Heart right ventricle (tissue), 16 donors: ENCODE results near the gene R3HDM2. TPM values are rescaled to one million over a fixed set of nuclear protein-coding genes. Genes with fewer than 3 reads are reported as not detected.

Experiments
- ATAC-seq, 8 donors: fragments of 200-7000 bp; cut with Tn5 transposase; one replicate each; pipeline ENCODE4 v1.9.1; 2020; ENCODE audit warnings: mild to moderate bottlenecking in 8 of 8, moderate library complexity in 8 of 8, moderate number of reproducible peaks in 1 of 8
- DNase-seq, 2 donors: peaks; one replicate each; pipeline ENCODE4 v3.0.0-alpha.2; 2020
- H3K27ac ChIP-seq, 10 donors: fragments of 200-600 bp; sonication (generic) in 2 of 10; one replicate each; pipeline versions ENCODE4 v1.5.0 to v1.8.0; 2020 to 2022; ENCODE audit warnings: mild to moderate bottlenecking in 3 of 10
- H3K27me3 ChIP-seq, 7 donors: fragments of 200-600 bp; one replicate each; pipeline ENCODE4 v1.8.0; 2021 to 2022; ENCODE audit warnings: mild to moderate bottlenecking in 2 of 7
- H3K36me3 ChIP-seq, 9 donors: fragments of 200-600 bp; sonication (generic) in 1 of 9; one replicate each; pipeline versions ENCODE4 v1.5.0 to v1.8.0; 2020 to 2022; ENCODE audit warnings: mild to moderate bottlenecking in 2 of 9
- H3K4me1 ChIP-seq, 9 donors: fragments of 200-600 bp; sonication (generic) in 1 of 9; one replicate each; pipeline versions ENCODE4 v1.5.0 to v1.8.0; 2020 to 2022; ENCODE audit warnings: mild to moderate bottlenecking in 4 of 9
- H3K4me3 ChIP-seq, 10 donors: fragments of 200-600 bp; sonication (generic) in 2 of 10; one replicate each; pipeline versions ENCODE4 v1.5.0 to v1.8.0; 2020 to 2022; ENCODE audit warnings: mild to moderate bottlenecking in 7 of 10, moderate library complexity in 2 of 10
- H3K9me3 ChIP-seq, 11 donors: fragments of 200-600 bp in 10 of 11; sonication (generic) in 2 of 11; one replicate each; pipeline versions ENCODE4 v1.5.0 to v1.8.0; 2013 to 2022; ENCODE audit warnings: mild to moderate bottlenecking in 2 of 11, control low read depth in 1 of 11, moderate library complexity in 1 of 11
- CTCF ChIP-seq, 9 donors: fragments of 200-600 bp; sonication (generic) in 2 of 9; IDR thresholded peaks; one replicate each; pipeline versions ENCODE4 v1.5.0 to v1.8.0; 2021 to 2022; ENCODE audit warnings: antibody characterized with exemption in 9 of 9, mild to moderate bottlenecking in 5 of 9, moderate library complexity in 1 of 9
- WGBS, 2 donors: extraction: QIAGEN DNeasy Blood & Tissue Kit; methylation state at CpG; one replicate each; pipeline ENCODE4 v1.1.7; 2013; ENCODE audit warnings: inconsistent platforms in 1 of 2; 5-methylcytosine and 5-hydroxymethylcytosine counted together
- intact Hi-C, 10 donors: fragments of 100-400 bp; cut with DNase I; formaldehyde crosslinking; loops; one replicate each; pipeline versions ENCODE4 v1.11.1 to v1.14.2; 2022
- polyA plus RNA-seq, 2 donors: library from polyadenylated mRNA; stranded (reverse); fragments of 200-250 nt; gene quantifications; one replicate each; pipeline ENCODE4 v1.2.3, GENCODE V29; 2013
- total RNA-seq, 10 donors: library from RNA; stranded (reverse); fragmentation: NEBNext Ultra II Directional in 3 of 10; extraction: Animal tissue kit (Norgen Biotek cat#: 25700) in 3 of 10; gene quantifications; one replicate each; pipeline versions ENCODE4 v1.2.1 to v1.2.4, GENCODE V29; 2021 to 2023
- donor health status: Arrhythmogenic right ventricular cardiomyopathy.
- donor health status: ischemic (EF 13 %, LVEDD 7.1; RV severe dilation, severe dysfunction).
- donor health status: healthy with polysubstance abuse.
- donor health status: DM: no; HTN: yes; CAD: no.
- donor health status: DM: no; HTN: no; CAD: no.
- donor health status: ischemic (EF 25% LVEDD 6.9; RV normal size, moderate dysfunction).
- donor health status: ischemic (EF 25% LVEDD 5.7; RV mildly dilated, moderate dysfunction).
- donor health status: healthy.
- donor health status: DM: yes; HTN: yes; CAD: no.
- donor health status: Ischemic cardiomyopathy.
- donor health status: ischemic (EF 35%, LVEDD 5.7; RV mildly dilated, moderate dysfunction).
- donor health status: nonischemic (EF 11% LVEDD 7.7; RV severe dilation, severe dysfunction).
- donor health status: DM: yes; HTN: yes; CAD: no.
- donor health status: PGD.
- donor health status: ischemic (EF 29% LVEDD 5.4; RV normal size, mild dysfunction).
- donor health status: nonischemic (EF 23%, LVEDD 6.1; RV moderate dilation, normal function).

R3HDM2 gene
- total and polyA plus RNA-seq, 12 donors = 15.5 to 107 (median 73.9) TPM

GRCh38 chr12:57218030-57218853 lies 212.6 kb downstream of the R3HDM2 start:
- DNase-seq (no peak), ATAC-seq (no peak)
- 81 to 89% methylated on average over 5 of the region's 5 CpGs for WGBS, 2 donors
- peaks cover 0 to 7% (median 0%) of the 10 kb centered on the region in 9 donors for H3K36me3 ChIP-seq
- H3K9me3 ChIP-seq = no peaks in the 10 kb centered on the region
- no peak overlapping the region for H3K4me3 ChIP-seq
- peaks cover 10 to 53% (median 39%) of the 10 kb centered on the region in 9 donors for H3K4me1 ChIP-seq
- no peak for TF ChIP-seq CTCF (IDR thresholded peaks at IDR 0.05)
- peaks cover 8 to 98% (median 81%) of the 10 kb centered on the region in 7 donors for H3K27me3 ChIP-seq
- H3K27ac ChIP-seq = no peak overlapping the region
- intact Hi-C loops = loop anchor here in 1 of 10 donors (10.0 kb wide), 1 partner anchor 247 kb away; no protein-coding TSS in a partner anchor

DNA sequence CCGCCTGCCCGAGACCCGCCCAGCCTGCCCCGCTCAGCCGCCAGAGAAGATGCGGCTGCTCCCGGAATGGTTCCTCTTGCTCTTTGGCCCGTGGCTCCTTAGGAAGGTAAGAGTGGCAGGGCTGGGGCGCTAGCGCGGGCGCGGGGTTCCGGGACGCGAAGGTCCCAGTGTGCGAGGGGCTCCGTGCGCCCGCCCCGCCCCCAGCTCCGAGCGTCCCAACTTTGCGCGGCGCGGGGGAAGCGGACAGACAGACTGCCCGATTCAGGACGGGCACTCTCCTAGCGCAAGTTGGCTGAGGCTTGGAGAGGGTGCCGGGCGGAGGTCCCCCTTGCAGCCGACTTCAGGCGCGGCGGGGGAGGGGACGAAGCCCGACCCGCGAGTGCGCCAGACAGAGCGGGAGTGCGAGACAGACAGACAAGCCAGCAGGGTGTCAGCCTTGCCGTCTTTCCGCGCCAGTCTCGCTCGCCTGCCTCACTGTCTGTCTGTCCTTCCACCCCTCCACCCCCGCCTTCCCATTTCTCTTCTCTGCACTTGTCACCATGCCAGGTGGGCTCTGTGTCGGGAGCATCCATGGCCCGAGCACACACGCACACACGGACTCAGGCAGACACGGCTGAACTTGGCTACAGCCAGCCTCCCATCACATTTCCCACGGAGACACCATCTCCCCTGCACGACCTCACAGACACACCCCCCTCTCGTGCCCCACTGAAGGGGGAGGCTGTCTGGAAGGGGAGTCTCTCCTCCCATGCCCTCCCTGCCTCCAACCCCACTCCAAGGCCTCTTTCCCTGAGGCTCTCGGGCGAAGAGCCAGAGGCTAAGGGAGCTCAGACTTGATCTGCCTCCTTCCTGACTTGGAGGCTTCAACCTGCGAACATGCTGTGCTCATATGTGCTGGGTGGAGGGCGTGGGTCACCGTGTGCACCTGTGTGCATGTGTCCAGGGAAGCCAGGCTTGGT lies 213.6 kb downstream of the R3HDM2 start:
- intact Hi-C loops = loop anchor here in 1 of 10 donors (10.0 kb wide), 1 partner anchor 248 kb away; no protein-coding TSS in a partner anchor
- no peaks in the 10 kb centered on the region for H3K9me3 ChIP-seq
- WGBS, 2 donors = 3 to 4% methylated on average over 63 of the region's 63 CpGs
- peaks cover 8 to 88% (median 71%) of the 10 kb centered on the region in 7 donors for H3K27me3 ChIP-seq
- no peak for TF ChIP-seq CTCF (IDR thresholded peaks at IDR 0.05)
- no peak for DNase-seq
- H3K27ac ChIP-seq = peak overlapping the region in 1 of 10 donors; percentile 43
- peak overlapping the region; percentile 34 to 65 (median 53) for H3K4me3 ChIP-seq
- no peak for ATAC-seq
- H3K36me3 ChIP-seq = peaks cover 0 to 16% (median 0%) of the 10 kb centered on the region in 9 donors
- peaks cover 10 to 64% (median 46%) of the 10 kb centered on the region in 9 donors for H3K4me1 ChIP-seq

DNA sequence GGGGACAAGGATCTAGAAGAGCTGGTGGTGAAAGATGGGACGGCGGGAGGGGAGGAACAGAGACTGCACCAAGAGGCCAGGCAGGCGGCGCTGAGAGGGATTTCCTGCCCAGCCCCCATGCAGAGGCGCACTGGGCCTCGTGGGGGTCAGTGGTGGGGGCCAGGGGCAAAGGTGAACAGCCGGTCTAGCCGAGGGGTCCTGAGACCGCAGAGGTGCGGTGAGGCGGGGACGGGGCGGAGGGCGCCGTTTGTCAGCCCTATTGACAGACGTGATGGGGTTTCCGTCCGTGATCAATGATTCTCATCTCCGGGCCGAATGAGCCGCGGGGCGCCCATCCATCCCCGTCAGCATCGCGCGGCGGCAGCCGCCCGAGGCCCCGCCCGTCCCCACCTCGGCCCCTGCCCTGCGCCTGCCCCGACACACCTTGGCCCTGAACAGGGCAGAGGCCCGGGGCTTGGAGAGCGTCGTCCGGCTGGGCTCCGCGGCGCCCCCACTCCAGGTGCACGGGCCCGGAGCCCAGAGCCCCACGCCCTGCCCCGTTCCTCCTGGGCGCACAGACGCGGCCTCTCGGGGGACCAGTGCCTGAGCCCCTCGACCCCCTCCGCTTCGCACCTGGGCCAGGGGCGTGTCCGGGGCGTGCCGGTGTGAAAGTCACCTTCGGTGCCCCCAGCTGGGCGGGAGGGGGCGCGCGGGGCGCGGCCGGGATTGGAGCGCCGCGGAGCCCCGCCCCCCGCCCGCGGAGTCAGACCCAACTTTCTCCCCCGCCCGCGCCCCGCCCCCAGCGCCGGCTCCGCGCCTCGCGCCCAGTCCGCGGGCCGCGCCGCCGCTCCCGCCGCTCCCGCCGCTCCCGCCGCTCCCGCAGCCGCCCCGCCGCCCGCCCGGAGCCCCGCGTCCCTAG lies 214.6 kb downstream of the R3HDM2 start, which contains the start of gene NXPH4:
TSS of gene NXPH4 (plus strand) at position 781 of the 898 bp plus-strand sequence. CDS start 176 bp downstream, outside the sequence.
- peak in 1 of 2 donors; percentile 57 for DNase-seq
- intact Hi-C loops = loop anchor here in 1 of 10 donors (10.0 kb wide), 1 partner anchor 249 kb away; no protein-coding TSS in a partner anchor
- no peak for TF ChIP-seq CTCF (IDR thresholded peaks at IDR 0.05)

More for the DNA sequence above, 214.6 kb downstream of the R3HDM2 start, which contains the start of gene NXPH4:
- H3K9me3 ChIP-seq = no peaks in the 10 kb centered on the region
- ATAC-seq = peak in 1 of 8 donors; percentile 2
- peak within 1 kb of the TSS in 1 of 10 donors; percentile 43 for H3K27ac ChIP-seq
- H3K27me3 ChIP-seq = peaks cover 8 to 78% (median 62%) of the 10 kb centered on the region in 7 donors
- H3K4me1 ChIP-seq = peaks cover 10 to 64% (median 46%) of the 10 kb centered on the region in 9 donors
- H3K4me3 ChIP-seq = peak within 1 kb of the TSS; percentile 40 to 65 (median 53)
- 1% methylated on average over 83 to 102 of the region's 102 CpGs for WGBS, 2 donors
- H3K36me3 ChIP-seq = peaks cover 0 to 26% (median 0%) of the 10 kb centered on the region in 9 donors
